MM.1S (cell line): ENCODE data around the gene CEP72.

ENCODE experiments used
- EZH2 ChIP-seq: fragments of 300-600 bp; sonication (generic); optimal IDR thresholded peaks from 2 replicates; pipeline ENCODE3; 2017; ENCODE audit warnings: low read depth, mild to moderate bottlenecking, antibody characterized with exemption, low read length, mixed read lengths
- TF ChIP-seq, protein P1 (sequence below): fragments of 300-600 bp; sonication (generic); IDR thresholded peaks from 2 replicates; pipeline ENCODE4 v1.5.1; 2016; ENCODE audit warnings: antibody characterized with exemption, low read length, mixed read lengths

DNA sequence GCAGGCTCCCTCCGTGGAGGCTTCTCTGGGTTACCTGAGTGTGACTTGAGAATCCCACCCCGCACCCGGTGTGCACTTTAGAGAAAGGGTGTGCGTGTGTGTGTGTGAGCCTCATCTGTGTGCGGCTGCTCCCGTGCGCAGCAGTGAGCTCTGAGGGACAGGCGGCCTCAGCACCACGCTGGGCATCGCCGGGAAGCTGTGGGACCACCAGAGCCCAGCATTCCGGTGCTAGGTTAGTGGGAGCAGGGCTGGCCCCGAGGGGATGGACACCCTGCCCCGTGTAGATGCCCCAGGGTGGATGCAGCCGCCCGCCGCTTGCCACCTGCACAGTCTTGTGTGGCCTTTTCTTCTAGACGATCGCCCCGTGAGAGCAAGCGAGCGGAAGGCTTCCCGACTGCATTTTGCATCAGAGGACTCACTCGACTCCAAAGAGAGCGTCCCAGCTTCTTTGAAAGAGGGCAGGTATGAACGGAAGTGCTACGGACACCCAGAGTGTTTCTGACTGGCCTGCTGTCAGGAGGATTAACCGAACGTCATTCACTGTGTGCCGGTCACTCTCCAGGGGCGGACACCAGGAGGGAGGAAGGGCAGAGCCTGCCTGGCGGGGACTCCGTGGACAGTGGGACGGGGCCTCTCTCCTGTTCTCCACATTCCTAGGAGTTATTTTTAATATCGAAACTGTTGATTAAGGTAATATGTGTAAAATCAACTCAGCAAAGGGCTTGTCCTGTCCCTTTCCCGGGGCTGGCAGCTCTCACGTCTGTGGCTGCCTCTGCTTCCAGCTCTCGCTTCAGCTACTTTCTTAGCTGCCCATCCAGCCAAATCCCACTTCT, 12.2 kb downstream of the CEP72 start:
- TF ChIP-seq, protein P1, sequence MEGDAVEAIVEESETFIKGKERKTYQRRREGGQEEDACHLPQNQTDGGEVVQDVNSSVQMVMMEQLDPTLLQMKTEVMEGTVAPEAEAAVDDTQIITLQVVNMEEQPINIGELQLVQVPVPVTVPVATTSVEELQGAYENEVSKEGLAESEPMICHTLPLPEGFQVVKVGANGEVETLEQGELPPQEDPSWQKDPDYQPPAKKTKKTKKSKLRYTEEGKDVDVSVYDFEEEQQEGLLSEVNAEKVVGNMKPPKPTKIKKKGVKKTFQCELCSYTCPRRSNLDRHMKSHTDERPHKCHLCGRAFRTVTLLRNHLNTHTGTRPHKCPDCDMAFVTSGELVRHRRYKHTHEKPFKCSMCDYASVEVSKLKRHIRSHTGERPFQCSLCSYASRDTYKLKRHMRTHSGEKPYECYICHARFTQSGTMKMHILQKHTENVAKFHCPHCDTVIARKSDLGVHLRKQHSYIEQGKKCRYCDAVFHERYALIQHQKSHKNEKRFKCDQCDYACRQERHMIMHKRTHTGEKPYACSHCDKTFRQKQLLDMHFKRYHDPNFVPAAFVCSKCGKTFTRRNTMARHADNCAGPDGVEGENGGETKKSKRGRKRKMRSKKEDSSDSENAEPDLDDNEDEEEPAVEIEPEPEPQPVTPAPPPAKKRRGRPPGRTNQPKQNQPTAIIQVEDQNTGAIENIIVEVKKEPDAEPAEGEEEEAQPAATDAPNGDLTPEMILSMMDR = no peak
- no peak for TF ChIP-seq EZH2
